Effector memory CD4-positive, alpha-beta T cell (primary cell): ENCODE measurements around the gene AFG3L2.

Source experiments
- DNase-seq, 3 donors: peaks; one replicate each; pipeline ENCODE4 v3.0.0-alpha.2; 2020
- H3K27ac ChIP-seq: 2 replicates; pipeline ENCODE4 v1.7.0; 2013; ENCODE audit warnings: mild to moderate bottlenecking, low read length, moderate library complexity; ENCODE audit not compliant: insufficient read depth, poor library complexity, severe bottlenecking
- H3K27me3 ChIP-seq: replicated peaks from 2 replicates; pipeline ENCODE4 v1.7.0; 2013; ENCODE audit warnings: mild to moderate bottlenecking, low read length; ENCODE audit not compliant: insufficient read depth, control insufficient read depth, poor library complexity, severe bottlenecking
- H3K36me3 ChIP-seq: 2 replicates; pipeline ENCODE4 v1.7.0; 2013; ENCODE audit warnings: mild to moderate bottlenecking, low read length, moderate library complexity; ENCODE audit not compliant: control insufficient read depth, insufficient read depth
- H3K4me1 ChIP-seq: 2 replicates; pipeline ENCODE4 v1.7.0; 2013; ENCODE audit warnings: low read length, mild to moderate bottlenecking; ENCODE audit not compliant: control insufficient read depth, insufficient read depth, poor library complexity, severe bottlenecking
- H3K4me3 ChIP-seq: 2 replicates; pipeline ENCODE4 v1.7.0; 2013; ENCODE audit warnings: low read length, low read depth, mild to moderate bottlenecking; ENCODE audit not compliant: insufficient read depth, poor library complexity, severe bottlenecking
- H3K9me3 ChIP-seq: 2 replicates; pipeline ENCODE4 v1.7.0; 2013; ENCODE audit warnings: mild to moderate bottlenecking, low read length, moderate library complexity; ENCODE audit not compliant: control insufficient read depth

AFG3L2 gene

DNA sequence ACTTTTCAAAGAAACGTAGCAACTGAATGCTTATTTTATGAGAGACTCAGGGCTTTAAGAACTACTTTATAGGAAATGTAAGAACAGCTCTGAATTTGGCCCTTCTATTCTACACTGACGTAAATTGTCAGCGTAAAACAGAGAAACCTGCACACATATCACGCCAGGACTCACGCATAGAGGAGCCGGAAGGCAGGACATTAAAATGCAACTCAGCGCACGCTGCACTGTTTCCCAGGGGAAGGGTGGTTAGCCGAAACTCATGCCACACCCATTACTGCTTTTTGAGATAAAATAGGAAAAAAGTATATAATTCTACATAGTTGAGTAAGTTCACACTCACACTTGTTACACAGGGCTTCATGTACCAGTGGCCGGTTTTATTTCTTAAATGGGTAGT is 61.5 kb downstream of the AFG3L2 start:
- no peak overlapping the region for H3K27ac ChIP-seq
- H3K9me3 ChIP-seq = no peaks in the 10 kb centered on the region
- no peaks in the 10 kb centered on the region for H3K4me1 ChIP-seq
- no peak for DNase-seq
- H3K4me3 ChIP-seq = no peak overlapping the region
- no peaks in the 10 kb centered on the region for H3K27me3 ChIP-seq
- no peaks in the 10 kb centered on the region for H3K36me3 ChIP-seq

DNA sequence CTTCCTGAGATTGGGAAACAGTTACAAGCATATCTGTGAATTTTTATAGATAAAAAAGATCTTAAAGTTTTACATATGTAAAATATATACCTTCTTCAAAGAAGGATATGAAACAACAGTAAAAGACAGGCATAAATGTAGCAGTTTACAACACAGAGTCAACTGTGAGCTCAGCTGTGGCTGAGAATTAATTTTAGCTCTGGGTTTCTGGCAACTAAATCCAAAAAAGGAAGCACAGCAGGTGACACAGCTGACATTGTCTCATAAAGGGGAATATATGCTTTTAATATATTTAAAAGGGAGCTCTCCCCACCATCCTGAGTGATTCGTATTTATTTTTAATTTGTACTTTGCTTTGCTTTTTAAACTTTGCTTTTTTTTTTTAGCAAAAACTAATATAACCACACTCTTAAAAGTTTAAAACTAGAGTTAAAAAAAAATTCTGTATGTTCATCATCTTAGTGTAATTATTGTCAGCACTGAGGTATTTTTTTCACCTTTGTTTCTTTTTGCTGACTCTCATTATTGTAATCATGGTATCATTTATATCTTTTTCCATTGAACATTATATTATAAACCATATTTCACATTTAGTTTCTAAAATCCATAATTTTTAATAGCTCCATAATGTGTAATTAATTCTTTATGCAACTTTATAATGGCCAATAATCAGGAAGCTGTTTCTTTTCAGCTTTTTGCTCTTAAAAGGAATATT is 62.3 kb downstream of the AFG3L2 start:
- Histone ChIP-seq H3K4me3 (no peak overlapping the region), H3K27me3 (no peaks in the 10 kb centered on the region), H3K9me3 (no peaks in the 10 kb centered on the region), H3K27ac (no peak overlapping the region), H3K4me1 (no peaks in the 10 kb centered on the region), H3K36me3 (no peaks in the 10 kb centered on the region)
- no peak for DNase-seq

DNA sequence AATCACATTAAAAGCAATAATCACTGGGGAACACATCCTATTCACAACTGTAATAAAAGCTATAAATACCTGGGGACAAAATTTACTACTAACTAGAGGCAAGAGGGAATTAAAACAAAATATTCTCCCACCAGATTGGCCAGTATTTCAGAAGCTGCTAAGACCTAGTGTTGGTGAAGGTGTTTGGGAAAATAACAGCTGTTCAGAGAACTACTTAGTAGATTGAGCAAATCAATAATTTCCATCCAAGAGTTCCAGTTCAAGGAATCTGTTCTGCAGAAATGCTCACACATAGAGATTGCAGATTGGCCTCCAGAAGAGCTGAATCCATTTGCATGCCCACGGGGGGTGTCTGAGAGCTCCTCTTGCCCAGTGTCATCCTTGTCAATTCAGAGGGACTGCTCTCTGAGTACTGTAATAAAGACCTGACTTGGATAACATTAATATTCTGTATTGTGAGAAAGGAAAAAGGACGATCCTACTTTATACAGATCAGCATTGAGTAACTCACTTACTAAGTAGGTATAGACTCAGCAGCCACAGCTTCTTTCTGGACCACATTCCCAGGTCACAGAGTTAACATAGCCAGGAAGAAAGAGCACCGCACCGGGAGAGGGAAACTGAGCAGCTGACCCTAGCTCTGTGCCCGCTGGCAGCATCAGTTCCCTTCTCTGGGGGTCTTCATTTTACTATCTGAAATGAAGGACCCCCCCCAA is 63.3 kb downstream of the AFG3L2 start:
- DNase-seq = no peak
- H3K27me3 ChIP-seq = peaks cover 7% of the 10 kb centered on the region
- H3K36me3 ChIP-seq = no peaks in the 10 kb centered on the region
- no peaks in the 10 kb centered on the region for H3K9me3 ChIP-seq
- peaks cover 2% of the 10 kb centered on the region for H3K4me1 ChIP-seq
- H3K4me3 ChIP-seq = no peak overlapping the region
- no peak overlapping the region for H3K27ac ChIP-seq

DNA sequence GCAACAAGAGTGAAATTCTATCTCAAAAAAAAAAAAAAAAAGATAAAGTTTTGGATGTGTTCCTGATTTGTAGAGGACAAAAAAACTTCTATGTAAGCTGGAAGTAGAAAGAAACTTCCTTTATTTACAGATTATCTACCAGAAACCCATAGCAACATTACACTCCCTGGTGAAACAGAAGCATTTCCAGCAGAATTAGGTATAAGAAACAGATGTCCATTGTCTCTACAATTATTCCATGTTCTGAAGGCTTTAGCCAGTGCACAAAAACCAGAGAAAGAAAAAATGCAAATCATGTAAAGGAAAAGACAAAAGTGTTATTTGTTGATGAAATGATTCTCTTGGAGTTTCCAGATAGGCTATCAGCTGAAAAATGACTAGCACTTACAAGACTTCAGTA is 64.1 kb downstream of the AFG3L2 start:
- no peak for DNase-seq
- no peaks in the 10 kb centered on the region for H3K36me3 ChIP-seq
- peaks cover 6% of the 10 kb centered on the region for H3K4me1 ChIP-seq
- no peaks in the 10 kb centered on the region for H3K9me3 ChIP-seq
- H3K27ac ChIP-seq = no peak overlapping the region
- no peak overlapping the region for H3K4me3 ChIP-seq
- H3K27me3 ChIP-seq = peaks cover 7% of the 10 kb centered on the region

DNA sequence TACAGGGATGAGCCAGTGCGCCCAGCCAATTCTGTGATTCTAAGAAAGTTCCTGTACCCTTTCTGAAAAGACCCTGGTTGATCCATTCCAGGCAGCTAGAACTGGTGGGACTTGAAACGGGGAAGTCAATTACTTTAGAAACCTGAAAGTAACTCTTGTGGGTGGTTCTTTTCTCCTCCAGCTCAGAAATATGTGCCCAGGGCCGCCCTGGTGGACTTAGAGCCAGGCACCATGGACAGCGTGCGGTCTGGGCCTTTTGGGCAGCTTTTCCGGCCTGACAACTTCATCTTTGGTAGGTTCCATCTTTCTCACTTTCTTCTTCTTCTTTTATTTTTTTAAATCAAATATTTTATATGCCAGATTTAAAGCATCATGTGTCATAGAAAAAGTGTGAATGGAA is 66.3 kb downstream of the AFG3L2 start:
- DNase-seq = no peak
- Histone ChIP-seq H3K27ac (no peak overlapping the region), H3K27me3 (peaks cover 23% of the 10 kb centered on the region), H3K9me3 (no peaks in the 10 kb centered on the region), H3K4me3 (no peak overlapping the region), H3K36me3 (no peaks in the 10 kb centered on the region), H3K4me1 (peaks cover 13% of the 10 kb centered on the region)

DNA sequence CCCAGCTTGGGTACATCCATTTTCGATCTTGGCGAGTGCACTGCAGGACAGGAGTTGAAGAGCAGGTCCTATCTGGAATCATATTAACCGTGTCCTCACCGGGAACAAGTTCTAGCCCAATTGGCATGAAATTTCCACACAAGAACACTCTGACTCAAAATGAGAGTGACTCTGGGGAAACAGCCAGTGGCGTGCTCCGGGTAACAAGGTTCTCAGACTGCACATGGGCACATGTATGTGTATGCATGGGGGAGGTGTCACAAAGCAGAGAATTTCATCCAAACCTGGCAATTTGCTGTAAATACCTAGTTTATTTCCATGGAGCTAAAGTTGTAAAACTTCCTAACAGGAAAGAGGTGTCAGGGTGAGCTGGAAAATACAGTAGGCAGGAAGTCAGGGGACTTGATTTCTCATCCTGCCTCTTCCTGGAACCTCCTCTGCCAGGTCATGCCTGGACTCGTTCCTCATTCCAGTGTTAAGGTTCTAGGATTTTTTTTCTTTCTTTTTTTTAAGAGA is 67.3 kb downstream of the AFG3L2 start:
- peaks cover 23% of the 10 kb centered on the region for H3K27me3 ChIP-seq
- H3K4me3 ChIP-seq = no peak overlapping the region
- no peaks in the 10 kb centered on the region for H3K36me3 ChIP-seq
- DNase-seq = no peak
- H3K27ac ChIP-seq = no peak overlapping the region
- H3K4me1 ChIP-seq = peaks cover 13% of the 10 kb centered on the region
- H3K9me3 ChIP-seq = no peaks in the 10 kb centered on the region

DNA sequence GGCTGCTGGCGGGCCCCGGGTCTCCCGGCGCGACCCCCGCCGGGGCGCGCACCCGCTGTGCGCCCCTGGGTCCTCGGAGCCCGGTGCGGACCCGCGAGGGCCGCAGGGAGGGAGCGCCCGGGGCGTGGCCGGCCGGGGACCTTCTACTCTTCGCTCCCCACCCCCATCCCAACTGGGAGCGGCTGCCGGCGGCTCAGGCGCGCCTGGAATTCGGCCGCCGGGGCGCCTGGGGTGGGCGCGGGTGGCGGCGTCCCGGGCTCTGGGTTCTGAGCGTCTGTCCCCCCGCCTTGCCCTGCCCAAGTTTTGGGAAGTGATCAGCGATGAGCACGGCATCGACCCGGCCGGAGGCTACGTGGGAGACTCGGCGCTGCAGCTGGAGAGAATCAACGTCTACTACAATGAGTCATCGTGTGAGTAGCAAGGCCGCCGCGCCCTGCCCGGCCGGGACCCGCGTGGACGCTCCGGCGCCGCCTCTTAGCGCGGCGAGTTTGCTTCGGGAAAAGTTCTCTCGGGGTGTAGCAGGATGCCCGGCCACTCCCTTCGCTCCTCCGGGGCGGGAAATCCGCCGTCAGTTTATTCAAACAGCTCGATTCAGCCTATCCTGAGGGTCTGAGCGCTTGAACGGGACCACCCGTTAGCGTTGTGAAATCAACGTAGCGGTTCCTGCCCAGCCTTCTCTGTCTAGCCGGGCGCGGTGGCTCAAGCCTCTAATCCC is 68.5 kb downstream of the AFG3L2 start:
- peaks cover 13% of the 10 kb centered on the region for H3K4me1 ChIP-seq
- H3K36me3 ChIP-seq = no peaks in the 10 kb centered on the region
- no peak overlapping the region for H3K27ac ChIP-seq
- no peaks in the 10 kb centered on the region for H3K9me3 ChIP-seq
- no peak overlapping the region for H3K4me3 ChIP-seq
- H3K27me3 ChIP-seq = peaks cover 23% of the 10 kb centered on the region
- no peak for DNase-seq

DNA sequence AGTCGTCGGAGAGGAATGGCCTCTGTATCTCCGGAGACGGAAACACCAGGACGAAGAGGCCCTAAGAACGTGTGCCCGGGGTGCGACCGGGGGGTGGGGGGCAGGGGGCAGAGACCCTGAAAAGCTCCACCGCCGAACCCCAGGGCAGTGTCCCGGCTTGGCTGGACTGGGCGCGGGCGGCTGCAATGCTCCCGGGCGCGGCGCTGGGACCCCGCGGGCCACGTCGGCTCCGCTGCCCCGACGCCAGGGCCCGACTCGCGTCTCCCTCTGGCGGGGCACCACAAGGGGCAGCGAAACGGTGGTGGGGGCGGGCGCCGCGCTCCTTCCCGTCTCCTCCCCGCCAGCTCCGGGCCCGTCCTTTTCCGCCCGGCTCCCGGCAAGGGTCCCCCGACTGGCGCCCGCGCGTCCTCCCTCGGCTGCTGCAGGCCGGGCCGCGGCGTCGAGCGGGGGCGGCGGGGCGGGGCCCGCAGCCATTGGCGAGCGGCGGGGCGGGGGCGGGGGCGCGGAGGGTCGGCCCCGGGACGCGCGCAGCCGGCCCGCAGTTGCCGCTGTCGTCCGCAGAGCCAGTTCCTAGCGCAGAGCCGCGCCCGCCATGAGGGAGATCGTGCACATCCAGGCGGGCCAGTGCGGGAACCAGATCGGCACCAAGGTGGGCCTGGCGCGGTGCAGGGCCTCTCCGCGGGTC is 69.2 kb downstream of the AFG3L2 start, which contains the start of gene TUBB6:
TUBB6 (plus strand) TSS at position 541 of the 685 bp plus-strand sequence; CDS start at position 593, 52 bp downstream.
- Histone ChIP-seq H3K9me3 (no peaks in the 10 kb centered on the region), H3K4me3 (peak within 1 kb of the TSS; percentile 32), H3K4me1 (peaks cover 13% of the 10 kb centered on the region), H3K27me3 (peaks cover 23% of the 10 kb centered on the region), H3K27ac (no peak within 1 kb of the TSS), H3K36me3 (no peaks in the 10 kb centered on the region)
- no peak for DNase-seq

DNA sequence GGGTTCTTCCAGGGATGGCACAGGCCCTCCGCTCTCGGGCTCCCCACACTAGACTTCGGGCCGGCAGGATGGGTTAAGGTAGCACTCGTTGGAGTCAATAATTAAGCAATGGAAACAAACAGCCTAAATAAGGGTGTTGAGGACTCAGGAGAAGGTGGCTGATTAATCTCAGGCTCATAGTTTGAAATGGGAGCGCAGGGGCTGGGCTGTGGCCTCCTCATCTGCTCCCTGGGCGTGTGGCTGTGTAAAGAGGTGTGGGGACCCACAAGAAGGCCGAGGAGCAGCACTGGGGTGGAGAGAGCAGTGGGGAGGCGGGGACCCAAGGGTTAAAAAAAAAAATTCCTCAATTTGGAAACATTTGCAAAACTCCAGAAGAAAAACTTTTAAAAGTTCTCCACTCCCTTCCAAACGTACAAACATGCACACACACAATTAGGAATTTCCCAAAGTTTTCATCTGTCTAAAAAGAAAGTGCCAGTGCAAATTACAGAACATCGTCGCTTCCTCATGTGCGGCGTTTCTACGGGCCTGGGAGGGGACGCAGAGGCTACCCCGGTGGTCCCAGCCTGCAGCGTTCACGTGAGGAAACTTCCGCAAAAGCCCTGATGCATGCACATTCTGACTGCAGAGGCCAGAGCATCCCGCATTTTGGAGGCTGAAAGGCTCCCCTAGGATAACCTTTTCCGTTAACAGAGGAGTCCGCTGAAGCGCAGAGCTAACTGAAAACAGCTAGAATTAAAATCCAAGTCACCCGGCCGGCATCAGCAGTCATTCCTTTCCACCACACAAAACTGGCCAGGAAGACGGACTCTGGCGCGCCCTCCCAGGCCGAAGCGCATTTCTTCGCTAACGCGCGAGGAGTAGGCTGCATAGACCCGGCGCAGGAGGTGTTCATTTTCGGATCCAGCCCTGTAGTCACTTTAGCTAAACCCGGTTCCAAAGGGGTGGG is 70.0 kb downstream of the AFG3L2 start:
- Histone ChIP-seq H3K4me1 (peaks cover 13% of the 10 kb centered on the region), H3K36me3 (no peaks in the 10 kb centered on the region), H3K27me3 (peaks cover 23% of the 10 kb centered on the region), H3K27ac (no peak overlapping the region), H3K9me3 (no peaks in the 10 kb centered on the region), H3K4me3 (peak overlapping the region; percentile 32)
- no peak for DNase-seq
